ENCODE data around the gene OR2T11.
A peak's percentile ranks its signal among the peaks of the same experiment; 100 is the strongest.
"Not testable (repeated sequence)": the region's sequence is repeated elsewhere in the genome, so short reads cannot be mapped to it uniquely, and the experiment has no call there.

The OR2T11 gene

DNA sequence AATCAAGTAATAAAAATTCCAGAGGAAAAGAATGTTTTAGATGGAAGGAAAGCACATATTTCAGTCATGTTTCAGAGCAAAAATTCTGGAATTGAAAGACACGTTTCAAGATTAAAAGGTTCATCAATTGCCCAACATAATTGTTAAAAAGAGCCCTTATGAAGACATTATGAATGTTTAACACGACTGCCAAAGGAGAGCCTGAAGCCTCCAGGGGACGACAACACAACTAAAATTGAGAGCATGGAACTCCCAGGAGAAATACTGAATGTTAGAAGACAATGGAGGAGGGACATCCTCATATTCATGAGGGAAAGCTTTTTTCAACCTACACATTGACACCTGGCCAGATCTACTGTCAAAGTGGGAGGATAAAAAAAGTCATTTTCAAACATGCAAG, 16.0 kb downstream of the OR2T11 start:
- peak in 2 of 3 donors; percentile 33 to 43 for DNase-seq (ENCODE audit: low read depth in 3 of 3)

GRCh38 chr1:248618119-248618518, 16.8 kb downstream of the OR2T11 start:
- DNase-seq (ENCODE audit: low read depth in 3 of 3): no peak

- DNase-seq (ENCODE audit: low read depth in 3 of 3): no peak
These were observed 21.1 kb downstream of the OR2T11 start for GRCh38 chr1:248613742-248614141.

GRCh38 chr1:248611883-248612414, 22.9 kb downstream of the OR2T11 start:
- DNase-seq (ENCODE audit: low read depth in 3 of 3): peak in 1 of 3 donors; percentile 21

GRCh38 chr1:248610301-248610700, 24.6 kb downstream of the OR2T11 start:
- DNase-seq (ENCODE audit: low read depth in 3 of 3): no peak

- DNase-seq (ENCODE audit: low read depth in 3 of 3): no peak
These were observed 35.5 kb downstream of the OR2T11 start for GRCh38 chr1:248599396-248599795.

DNA sequence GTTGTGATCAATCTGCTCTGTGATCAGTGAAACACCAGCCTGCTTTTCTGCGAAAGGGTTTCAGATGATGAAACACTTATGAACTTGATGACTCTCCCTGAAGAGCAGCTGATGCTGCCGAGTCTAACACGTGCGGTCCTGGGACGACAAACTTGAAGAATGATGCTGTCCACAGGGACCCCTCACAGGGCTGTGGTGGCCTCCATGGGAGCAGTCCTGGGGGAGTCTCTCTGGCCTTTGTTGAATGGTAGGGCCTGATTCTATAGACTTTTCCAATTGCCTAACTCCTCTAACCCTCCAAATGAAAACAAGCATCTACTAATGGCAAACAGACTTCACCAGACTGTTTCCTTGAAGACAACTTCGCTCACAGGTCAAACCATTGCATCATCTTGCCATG, 37.3 kb downstream of the OR2T11 start, which contains the start of gene OR2T10:
Gene OR2T10, minus strand, starts transcription at position 112 of the 400 bp plus-strand sequence. CDS start 3,932 bp downstream, outside the sequence.
- DNase-seq (ENCODE audit: low read depth in 3 of 3): no peak

DNA sequence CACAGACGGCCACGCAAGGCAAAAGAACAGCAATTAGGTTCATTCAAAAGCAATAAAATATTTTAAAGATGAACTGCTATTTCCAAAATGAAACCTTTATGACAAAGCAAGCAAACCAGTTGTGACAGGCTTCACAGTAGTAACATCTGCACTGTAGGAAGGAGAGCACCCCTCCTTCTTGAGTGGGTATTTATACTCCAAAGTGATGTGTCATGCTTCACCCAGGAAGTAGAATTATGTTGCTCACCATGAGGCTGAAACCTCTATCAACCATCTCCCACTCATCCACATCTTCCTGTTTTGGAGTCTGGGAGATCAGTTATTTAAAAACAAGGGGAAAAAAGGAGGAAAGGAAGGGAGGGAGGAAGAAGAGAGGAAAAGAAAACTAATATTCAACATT, 38.3 kb downstream of the OR2T11 start:
- no peak for DNase-seq (ENCODE audit: low read depth in 3 of 3)

GRCh38 chr1:248593226-248593625, 41.7 kb downstream of the OR2T11 start:
- no peak for DNase-seq (ENCODE audit: low read depth in 3 of 3)

DNA sequence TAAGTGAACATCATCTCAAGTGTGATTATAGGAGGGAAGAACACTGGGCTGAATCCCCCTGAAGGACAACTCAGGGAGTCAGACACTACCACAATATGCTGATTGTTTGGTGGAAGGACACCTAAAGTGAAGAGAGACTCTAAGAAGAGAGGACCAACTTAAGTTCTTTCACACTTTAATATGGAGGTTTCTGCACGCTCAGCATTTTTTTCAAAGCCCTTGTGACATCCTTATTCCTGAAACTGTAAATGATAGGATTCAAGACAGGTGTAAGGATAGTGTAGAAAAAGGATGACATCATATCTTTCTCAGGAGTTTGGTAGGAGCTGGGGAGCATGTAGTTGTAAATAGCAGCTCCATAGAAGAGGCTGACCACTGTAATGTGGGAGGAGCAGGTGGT, 42.2 kb downstream of the OR2T11 start:
- no peak for DNase-seq (ENCODE audit: low read depth in 3 of 3)

DNA sequence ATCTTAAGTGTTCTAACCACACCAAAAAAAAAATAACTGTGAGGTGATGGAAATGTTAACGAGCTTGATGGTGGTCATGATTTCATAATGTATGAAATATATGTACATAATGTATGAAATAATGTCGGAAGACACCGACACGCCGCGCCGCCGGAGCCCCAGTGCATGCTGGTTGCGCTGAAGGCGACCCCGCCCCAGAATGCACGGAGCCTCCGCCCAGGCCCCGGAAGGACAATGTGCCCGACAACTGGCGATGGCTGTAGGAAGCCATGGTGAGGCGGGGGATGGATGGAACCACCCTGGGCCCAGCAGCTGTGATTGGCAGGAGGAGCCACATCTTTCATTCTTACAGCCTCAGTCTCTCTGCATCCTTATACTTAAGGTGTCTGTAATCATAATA, 44.8 kb downstream of the OR2T11 start:
- DNase-seq (ENCODE audit: low read depth in 3 of 3): no peak

- no peak for DNase-seq (ENCODE audit: low read depth in 3 of 3)
These were observed 45.6 kb downstream of the OR2T11 start for GRCh38 chr1:248589334-248589733.

DNA sequence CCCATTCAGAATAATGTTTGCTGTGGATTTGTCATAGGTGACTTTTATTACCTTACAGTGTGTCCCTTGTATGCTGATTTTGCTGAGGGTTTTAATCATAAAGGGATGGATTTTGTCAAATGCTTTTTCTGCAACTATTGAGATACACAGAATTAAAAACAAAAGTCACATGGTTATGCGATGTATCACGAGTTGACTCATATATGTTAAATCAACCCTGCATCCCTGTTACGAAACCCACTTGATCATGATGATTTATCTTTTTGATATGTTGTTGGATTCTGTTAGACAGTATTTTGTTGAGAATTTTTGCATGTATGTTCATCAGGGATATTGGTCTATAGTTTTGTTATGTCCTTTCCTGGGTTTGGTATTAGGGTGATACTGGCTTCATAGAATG, 49.6 kb downstream of the OR2T11 start:
- DNase-seq (ENCODE audit: low read depth in 3 of 3): no peak

GRCh38 chr1:248576260-248576980, 58.5 kb downstream of the OR2T11 start:
- no peak for DNase-seq (ENCODE audit: low read depth in 3 of 3)

DNA sequence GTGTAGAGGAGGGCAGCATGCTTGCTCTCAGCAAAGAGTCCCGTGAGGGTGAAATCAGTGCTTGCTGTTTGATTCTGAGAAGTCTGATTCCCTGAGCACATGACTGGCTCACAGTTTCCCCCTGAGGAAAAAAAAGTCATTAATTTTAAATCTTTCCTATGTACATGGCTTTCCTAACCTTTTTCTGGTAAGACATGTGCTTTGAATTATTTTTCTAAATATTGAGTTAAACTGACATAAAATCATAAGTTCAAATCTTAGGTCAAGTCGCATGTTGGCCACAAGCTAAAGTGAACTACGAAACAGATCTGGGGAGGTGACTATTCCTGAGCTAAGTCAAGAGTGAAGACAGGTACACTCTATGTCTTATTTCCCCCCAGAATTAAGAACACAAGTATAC, 60.2 kb downstream of the OR2T11 start, which contains the start of gene OR2T34:
Gene OR2T34, minus strand, starts transcription at position 101 of the 400 bp plus-strand sequence. Its CDS starts 0 bp downstream, at position 101.
- DNase-seq (ENCODE audit: low read depth in 3 of 3): not testable (repeated sequence)

DNA sequence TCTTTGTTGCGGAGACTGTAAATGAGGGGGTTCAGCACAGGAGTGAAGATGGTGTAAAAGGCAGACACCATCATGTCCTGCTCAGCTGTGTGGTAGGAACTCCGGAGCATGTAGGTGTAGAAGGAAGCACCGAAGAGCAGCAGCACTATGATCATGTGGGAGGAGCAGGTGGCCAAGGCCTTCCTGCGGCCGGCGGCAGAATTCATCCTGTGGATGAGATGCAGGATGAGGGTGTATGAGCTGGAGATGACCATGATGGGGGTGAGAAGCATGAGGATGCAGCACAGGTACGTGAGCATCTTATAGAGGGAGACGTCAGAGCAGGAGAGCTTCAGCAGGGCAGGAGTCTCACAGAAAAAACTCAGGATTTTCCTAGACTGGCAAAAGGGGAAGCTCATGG, 61.0 kb downstream of the OR2T11 start:
- not testable (repeated sequence) for DNase-seq (ENCODE audit: low read depth in 3 of 3)

All from stimulated activated CD4-positive, alpha-beta T cell treated with anti-CD3 and anti-CD28 coated beads, TNF-alpha, amount 100 ng/mL, for 48 hours (primary cell).